ENCODE results near the gene PHACTR1.

PHACTR1 gene

GRCh38 chr6:13191461-13191860, 474.9 kb downstream of the PHACTR1 start:
- no peak for DNase-seq (ENCODE audit: low read depth in 2 of 2)

GRCh38 chr6:13194852-13195251, 478.3 kb downstream of the PHACTR1 start:
- DNase-seq (ENCODE audit: low read depth in 2 of 2), result peak; percentile 42 to 47

- DNase-seq (ENCODE audit: low read depth in 2 of 2), result no peak
Observed at GRCh38 chr6:13195803-13196202, 479.2 kb downstream of the PHACTR1 start.

- no peak for DNase-seq (ENCODE audit: low read depth in 2 of 2)
Observed at GRCh38 chr6:13198168-13198567, 481.6 kb downstream of the PHACTR1 start.

GRCh38 chr6:13201336-13201735, 484.8 kb downstream of the PHACTR1 start:
- DNase-seq (ENCODE audit: low read depth in 2 of 2), result no peak

- no peak for DNase-seq (ENCODE audit: low read depth in 2 of 2)
Observed at GRCh38 chr6:13203145-13203544, 486.6 kb downstream of the PHACTR1 start.

- no peak for DNase-seq (ENCODE audit: low read depth in 2 of 2)
Observed at GRCh38 chr6:13205106-13205505, 488.5 kb downstream of the PHACTR1 start.

- DNase-seq (ENCODE audit: low read depth in 2 of 2), result no peak
Observed at GRCh38 chr6:13212096-13212495, 495.5 kb downstream of the PHACTR1 start.

- DNase-seq (ENCODE audit: low read depth in 2 of 2), result no peak
Observed at GRCh38 chr6:13212538-13212937, 496.0 kb downstream of the PHACTR1 start.

GRCh38 chr6:13215390-13215789, 498.8 kb downstream of the PHACTR1 start:
- no peak for DNase-seq (ENCODE audit: low read depth in 2 of 2)

GRCh38 chr6:13216236-13217014, 499.9 kb downstream of the PHACTR1 start:
- DNase-seq (ENCODE audit: low read depth in 2 of 2), result no peak

- no peak for DNase-seq (ENCODE audit: low read depth in 2 of 2)
Observed at GRCh38 chr6:13217206-13217905, 500.8 kb downstream of the PHACTR1 start.

- no peak for DNase-seq (ENCODE audit: low read depth in 2 of 2)
Observed at GRCh38 chr6:13220266-13220665, 503.7 kb downstream of the PHACTR1 start.

GRCh38 chr6:13222048-13222447, 505.5 kb downstream of the PHACTR1 start:
- DNase-seq (ENCODE audit: low read depth in 2 of 2), result no peak

GRCh38 chr6:13226071-13226470, 509.5 kb downstream of the PHACTR1 start:
- no peak for DNase-seq (ENCODE audit: low read depth in 2 of 2)

- DNase-seq (ENCODE audit: low read depth in 2 of 2), result no peak
Observed at GRCh38 chr6:13228264-13229204, 512.0 kb downstream of the PHACTR1 start.

GRCh38 chr6:13229205-13230085, 512.9 kb downstream of the PHACTR1 start:
- no peak for DNase-seq (ENCODE audit: low read depth in 2 of 2)

GRCh38 chr6:13233106-13233505, 516.5 kb downstream of the PHACTR1 start:
- DNase-seq (ENCODE audit: low read depth in 2 of 2), result no peak

GRCh38 chr6:13234130-13234529, 517.6 kb downstream of the PHACTR1 start:
- DNase-seq (ENCODE audit: low read depth in 2 of 2), result no peak

- DNase-seq (ENCODE audit: low read depth in 2 of 2), result no peak
Observed at GRCh38 chr6:13235339-13235738, 518.8 kb downstream of the PHACTR1 start.

- no peak for DNase-seq (ENCODE audit: low read depth in 2 of 2)
Observed at GRCh38 chr6:13237318-13237717, 520.8 kb downstream of the PHACTR1 start.
